CD14-positive monocyte (primary cell): Measurements from ENCODE around the gene NMUR1. TPM values are rescaled to one million over a fixed set of nuclear protein-coding genes. Genes with fewer than 3 reads are reported as not detected.
A peak's percentile ranks its signal among the peaks of the same experiment; 100 is the strongest.
"Not testable (repeated sequence)": the region's sequence is repeated elsewhere in the genome, so short reads cannot be mapped to it uniquely, and the experiment has no call there.

ENCODE experiments used
- DNase-seq, 3 donors: peaks; one replicate each; pipeline ENCODE4 v3.0.0-alpha.2; 2011 to 2022
- H2AFZ ChIP-seq: 2 replicates; pipeline ENCODE4 v1.6.0; 2012; ENCODE audit warnings: mild to moderate bottlenecking, low read depth, low read length, inconsistent platforms; ENCODE audit not compliant: insufficient read depth, poor library complexity, severe bottlenecking
- H3K27ac ChIP-seq, 2 donors: 1 replicate in 1 of 2; 2 replicates in 1 of 2; pipeline ENCODE4 v1.5.1; 2012 to 2013; ENCODE audit warnings: low read length in 2 of 2, control low read depth in 1 of 2, inconsistent platforms in 1 of 2, low read depth in 1 of 2, mild to moderate bottlenecking in 1 of 2
- H3K27me3 ChIP-seq, 2 donors: one replicate each; pipeline versions ENCODE4 v1.6.0 to v1.6.1; 2011 to 2013; ENCODE audit warnings: low read length in 2 of 2; ENCODE audit not compliant: control insufficient read depth in 2 of 2, insufficient read depth in 2 of 2
- H3K36me3 ChIP-seq, 2 donors: replicated peaks in 1 of 2; 1 replicate in 1 of 2; 2 replicates in 1 of 2; pipeline versions ENCODE4 v1.5.1 to v1.6.1; 2012 to 2013; ENCODE audit warnings: low read length in 2 of 2, control low read depth in 1 of 2, inconsistent platforms in 1 of 2, mild to moderate bottlenecking in 1 of 2; ENCODE audit not compliant: insufficient read depth in 2 of 2, control insufficient read depth in 1 of 2
- H3K4me1 ChIP-seq, 2 donors: 1 replicate in 1 of 2; 2 replicates in 1 of 2; pipeline versions ENCODE4 v1.5.1 to v1.6.1; 2012 to 2013; ENCODE audit warnings: low read length in 2 of 2, control low read depth in 1 of 2, inconsistent platforms in 1 of 2, mild to moderate bottlenecking in 1 of 2, moderate library complexity in 1 of 2; ENCODE audit not compliant: insufficient read depth in 2 of 2, control insufficient read depth in 1 of 2
- H3K4me2 ChIP-seq: replicated peaks from 2 replicates; pipeline ENCODE3; 2012; ENCODE audit warnings: low read length, moderate library complexity, mild to moderate bottlenecking; ENCODE audit not compliant: poor library complexity, severe bottlenecking; ENCODE audit errors: extremely low read depth
- H3K4me3 ChIP-seq, 3 experiments: fragments of 200-600 bp in 1 of 3; sonication (generic) in 1 of 3; replicated peaks in 1 of 3; 1 replicate in 2 of 3; 2 replicates in 1 of 3; pipeline ENCODE4 v1.5.1; 2011 to 2013; ENCODE audit warnings: low read length in 3 of 3, mild to moderate bottlenecking in 3 of 3, control low read depth in 2 of 3, low read depth in 2 of 3, inconsistent platforms in 1 of 3, moderate library complexity in 1 of 3
- H3K79me2 ChIP-seq: 2 replicates; pipeline ENCODE4 v1.6.0; 2012; ENCODE audit warnings: mild to moderate bottlenecking, control low read depth, inconsistent platforms, low read length, moderate library complexity; ENCODE audit not compliant: insufficient read depth
- H3K9ac ChIP-seq: 2 replicates; pipeline ENCODE4 v1.6.0; 2017; ENCODE audit warnings: low read length, mild to moderate bottlenecking; ENCODE audit not compliant: insufficient read depth, poor library complexity, severe bottlenecking
- H3K9me3 ChIP-seq, 2 donors: replicated peaks in 1 of 2; 1 replicate in 1 of 2; 2 replicates in 1 of 2; pipeline versions ENCODE4 v1.5.1 to v1.6.1; 2012 to 2013; ENCODE audit warnings: low read length in 2 of 2, control low read depth in 1 of 2; ENCODE audit not compliant: control insufficient read depth in 1 of 2, insufficient read depth in 1 of 2
- H4K20me1 ChIP-seq: 2 replicates; pipeline ENCODE4 v1.6.0; 2012; ENCODE audit warnings: mild to moderate bottlenecking, low read length, control low read depth, moderate library complexity; ENCODE audit not compliant: insufficient read depth
- H3K27ac Mint-ChIP-seq, 7 donors: one replicate each; pipeline ENCODE4 v1.8.0; 2020; ENCODE audit warnings: mild to moderate bottlenecking in 7 of 7, mixed read lengths in 7 of 7, moderate library complexity in 6 of 7, inconsistent platforms in 2 of 7
- H3K27me3 Mint-ChIP-seq, 3 donors: one replicate each; pipeline ENCODE4 v1.8.0; 2021 to 2022; ENCODE audit warnings: low read depth in 3 of 3, mild to moderate bottlenecking in 3 of 3, mixed read lengths in 3 of 3, moderate library complexity in 3 of 3, inconsistent platforms in 1 of 3
- H3K36me3 Mint-ChIP-seq, 2 donors: one replicate each; pipeline ENCODE4 v1.8.0; 2020; ENCODE audit warnings: mixed read lengths in 2 of 2, inconsistent platforms in 1 of 2, mild to moderate bottlenecking in 1 of 2
- H3K4me1 Mint-ChIP-seq: one replicate; pipeline ENCODE4 v1.8.0; 2020; ENCODE audit warnings: mild to moderate bottlenecking, mixed read lengths
- H3K4me3 Mint-ChIP-seq, 2 donors: one replicate each; pipeline ENCODE4 v1.8.0; 2020; ENCODE audit warnings: mild to moderate bottlenecking in 2 of 2, mixed read lengths in 2 of 2, moderate library complexity in 1 of 2
- H3K9me3 Mint-ChIP-seq, 7 donors: one replicate each; pipeline ENCODE4 v1.8.0; 2020 to 2022; ENCODE audit warnings: mixed read lengths in 7 of 7, mild to moderate bottlenecking in 6 of 7, moderate library complexity in 6 of 7, inconsistent platforms in 2 of 7
- WGBS: methylation state at CpG from one replicate; pipeline ENCODE4 v1.1.5; 2013; ENCODE audit warnings: missing lambda C conversion rate; ENCODE audit not compliant: insufficient coverage; 5-methylcytosine and 5-hydroxymethylcytosine counted together
- intact Hi-C, 2 donors: fragments of 100-400 bp; cut with micrococcal nuclease; formaldehyde crosslinking; loops; one replicate each; pipeline versions ENCODE4 v1.15.0 to v1.15.1; 2023
- polyA plus RNA-seq, 3 donors: library from polyadenylated mRNA; depleted of rRNA in 1 of 3; unstranded in 2 of 3; stranded (reverse) in 1 of 3; fragments of 300-500 nt in 2 of 3; fragments of >200 nt in 1 of 3; fragmentation: Illumina TruSeq in 2 of 3; gene quantifications; 1 replicate in 2 of 3; 2 replicates in 1 of 3; pipeline ENCODE4 v1.2.3, GENCODE V29; 2012 to 2021
- TF ChIP-seq, protein P1 (sequence below): fragments of 200-600 bp; IDR thresholded peaks from one replicate; pipeline ENCODE4 v1.8.0; 2022; ENCODE audit warnings: antibody characterized with exemption, mild to moderate bottlenecking

The NMUR1 gene
- polyA plus RNA-seq, 3 donors, result not detected

DNA sequence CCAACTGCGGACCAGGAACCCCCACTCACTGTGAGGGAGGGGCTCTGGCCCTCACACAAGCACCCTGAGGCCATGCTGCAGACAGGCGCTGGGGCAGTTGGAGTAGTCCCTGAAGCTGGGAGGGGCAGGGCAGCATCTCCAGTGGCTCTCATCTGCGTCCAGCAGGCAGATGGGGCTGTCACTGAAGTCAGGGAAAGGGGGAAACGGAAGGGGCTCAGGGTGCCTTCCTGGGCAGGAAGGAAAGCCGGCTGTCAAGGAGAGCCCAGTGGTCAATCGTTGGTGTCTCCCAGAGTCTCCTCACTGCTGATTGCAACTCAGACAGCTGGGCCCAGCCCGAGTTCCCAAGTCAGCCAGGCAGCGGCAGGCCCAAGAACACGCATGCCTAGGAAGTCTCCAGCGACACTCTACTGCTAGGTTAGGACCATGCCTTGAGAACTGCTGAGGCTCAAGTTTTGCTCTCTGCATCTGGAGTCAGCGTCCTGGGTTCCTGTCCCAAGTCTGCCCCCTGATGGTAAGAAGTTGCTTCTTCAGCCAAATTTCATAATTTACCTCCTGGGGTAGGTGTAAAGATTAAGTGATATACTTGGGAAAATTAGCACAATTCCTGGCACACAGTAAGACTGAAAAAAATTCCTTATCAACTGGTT lies 27.4 kb upstream of the NMUR1 start:
- Histone ChIP-seq H3K4me1 (peaks cover 24 to 30% of the 10 kb centered on the region in 2 donors), H3K27me3 (peaks cover 5 to 27% of the 10 kb centered on the region in 2 donors), H3K9ac (no peak overlapping the region), H3K4me3 (no peak overlapping the region), H3K4me2 (peak overlapping the region; percentile 6), H2AFZ (peak overlapping the region; percentile 38), H3K27ac (no peak overlapping the region), H3K9me3 (peaks cover 3 to 6% of the 10 kb centered on the region in 2 donors), H3K36me3 (no peaks in the 10 kb centered on the region), H4K20me1 (peaks cover 3% of the 10 kb centered on the region), H3K79me2 (no peaks in the 10 kb centered on the region)
- Mint-ChIP-seq H3K9me3 (peaks cover 7 to 14% (median 10%) of the 10 kb centered on the region in 7 donors), H3K36me3 (peaks cover 10 to 12% of the 10 kb centered on the region in 2 donors), H3K27me3 (peaks cover 33 to 49% (median 41%) of the 10 kb centered on the region in 3 donors), H3K4me3 (peak overlapping the region in 1 of 2 donors; percentile 65), H3K4me1 (peaks cover 32% of the 10 kb centered on the region), H3K27ac (peak overlapping the region in 1 of 7 donors; percentile 3)
- 0% methylated on average over 7 of the region's 11 CpGs for WGBS
- peak; percentile 76 to 82 (median 80) for DNase-seq
- intact Hi-C loops, result loop anchor here (2.0 kb wide), 1 partner anchor 29 kb away; no protein-coding TSS in a partner anchor
- TF ChIP-seq, protein P1, sequence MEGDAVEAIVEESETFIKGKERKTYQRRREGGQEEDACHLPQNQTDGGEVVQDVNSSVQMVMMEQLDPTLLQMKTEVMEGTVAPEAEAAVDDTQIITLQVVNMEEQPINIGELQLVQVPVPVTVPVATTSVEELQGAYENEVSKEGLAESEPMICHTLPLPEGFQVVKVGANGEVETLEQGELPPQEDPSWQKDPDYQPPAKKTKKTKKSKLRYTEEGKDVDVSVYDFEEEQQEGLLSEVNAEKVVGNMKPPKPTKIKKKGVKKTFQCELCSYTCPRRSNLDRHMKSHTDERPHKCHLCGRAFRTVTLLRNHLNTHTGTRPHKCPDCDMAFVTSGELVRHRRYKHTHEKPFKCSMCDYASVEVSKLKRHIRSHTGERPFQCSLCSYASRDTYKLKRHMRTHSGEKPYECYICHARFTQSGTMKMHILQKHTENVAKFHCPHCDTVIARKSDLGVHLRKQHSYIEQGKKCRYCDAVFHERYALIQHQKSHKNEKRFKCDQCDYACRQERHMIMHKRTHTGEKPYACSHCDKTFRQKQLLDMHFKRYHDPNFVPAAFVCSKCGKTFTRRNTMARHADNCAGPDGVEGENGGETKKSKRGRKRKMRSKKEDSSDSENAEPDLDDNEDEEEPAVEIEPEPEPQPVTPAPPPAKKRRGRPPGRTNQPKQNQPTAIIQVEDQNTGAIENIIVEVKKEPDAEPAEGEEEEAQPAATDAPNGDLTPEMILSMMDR, result peak; percentile 73

DNA sequence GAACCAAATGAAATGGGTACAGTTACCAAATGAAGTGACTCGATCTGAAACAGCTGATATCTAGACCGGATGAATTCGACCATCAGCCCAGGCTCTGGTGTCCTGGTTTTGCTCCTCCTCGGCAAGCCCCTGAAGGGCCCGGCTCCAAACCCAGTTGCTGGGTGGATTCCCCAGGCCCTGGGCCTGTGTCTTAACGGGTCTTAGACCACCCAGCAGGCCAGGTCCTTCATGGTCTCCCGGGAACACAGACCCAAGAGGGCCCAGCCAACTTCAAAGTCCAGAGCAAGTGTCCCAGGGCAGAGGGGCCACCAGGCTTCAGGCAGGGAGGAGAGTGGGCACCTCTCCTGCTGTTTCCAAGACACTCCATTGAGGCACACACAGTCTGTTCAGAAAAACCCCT lies 26.7 kb upstream of the NMUR1 start:
- no peak for DNase-seq
- Mint-ChIP-seq H3K4me1 (peaks cover 32% of the 10 kb centered on the region), H3K4me3 (peak overlapping the region in 1 of 2 donors; percentile 65), H3K27ac (peak overlapping the region in 1 of 7 donors; percentile 8), H3K27me3 (peaks cover 34 to 53% (median 41%) of the 10 kb centered on the region in 3 donors), H3K36me3 (peaks cover 11 to 13% of the 10 kb centered on the region in 2 donors), H3K9me3 (peaks cover 8 to 20% (median 16%) of the 10 kb centered on the region in 7 donors)
- peaks cover 6 to 31% of the 10 kb centered on the region in 2 donors for H3K27me3 ChIP-seq
- TF ChIP-seq, protein P1, result no peak
- no peak overlapping the region for H3K4me3 ChIP-seq
- peaks cover 24 to 30% of the 10 kb centered on the region in 2 donors for H3K4me1 ChIP-seq
- WGBS, result 91% methylated on average over 7 of the region's 7 CpGs
- H3K9ac ChIP-seq, result no peak overlapping the region
- H3K36me3 ChIP-seq, result no peaks in the 10 kb centered on the region
- no peaks in the 10 kb centered on the region for H3K79me2 ChIP-seq
- intact Hi-C loops, result loop anchor here in 1 of 2 donors (2.0 kb wide), 1 partner anchor 28 kb away; no protein-coding TSS in a partner anchor
- no peak overlapping the region for H3K27ac ChIP-seq
- H2AFZ ChIP-seq, result no peak overlapping the region
- peaks cover 3% of the 10 kb centered on the region for H4K20me1 ChIP-seq
- no peak overlapping the region for H3K4me2 ChIP-seq
- H3K9me3 ChIP-seq, result peaks cover 8 to 11% of the 10 kb centered on the region in 2 donors

DNA sequence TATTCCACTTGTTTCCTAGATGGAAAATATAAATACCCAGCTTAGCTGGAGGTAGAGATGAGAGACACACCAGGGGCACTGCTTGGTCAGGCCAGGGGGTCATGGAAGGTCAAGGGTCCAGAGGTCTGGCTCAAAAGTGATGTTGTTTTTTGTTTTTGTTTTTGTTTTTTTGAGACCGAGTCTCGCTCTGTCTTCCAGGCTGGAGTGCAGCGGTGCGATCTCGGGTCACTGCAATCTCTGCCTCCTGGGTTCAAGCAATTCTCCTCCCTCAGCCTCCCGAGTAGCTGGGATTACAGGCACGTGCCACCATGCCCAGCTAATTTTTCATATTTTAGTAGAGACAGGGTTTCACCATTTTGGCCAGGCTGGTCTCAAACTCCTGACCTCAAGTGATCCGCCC lies 26.3 kb upstream of the NMUR1 start:
- not testable (repeated sequence) for H3K27ac ChIP-seq, H3K4me3 ChIP-seq, DNase-seq, H3K36me3 ChIP-seq, H3K9ac ChIP-seq, H3K79me2 ChIP-seq, H4K20me1 ChIP-seq, H2AFZ ChIP-seq, H3K4me2 ChIP-seq
- peak overlapping the region in 2 of 7 donors; percentile 8 to 35 for H3K27ac Mint-ChIP-seq
- H3K4me3 Mint-ChIP-seq, result peak overlapping the region in 1 of 2 donors; percentile 35
- intact Hi-C loops, result loop anchor here in 1 of 2 donors (2.0 kb wide), 1 partner anchor 28 kb away; no protein-coding TSS in a partner anchor
- H3K36me3 Mint-ChIP-seq, result peaks cover 11 to 13% of the 10 kb centered on the region in 2 donors
- peaks cover 8 to 21% (median 18%) of the 10 kb centered on the region in 7 donors for H3K9me3 Mint-ChIP-seq
- Histone ChIP-seq H3K9me3 (peaks cover 10 to 11% of the 10 kb centered on the region in 2 donors), H3K4me1 (peaks cover 24 to 30% of the 10 kb centered on the region in 2 donors), H3K27me3 (peaks cover 6 to 31% of the 10 kb centered on the region in 2 donors)
- 100% methylated on average over 2 of the region's 8 CpGs for WGBS
- peaks cover 32% of the 10 kb centered on the region for H3K4me1 Mint-ChIP-seq
- peaks cover 34 to 57% (median 46%) of the 10 kb centered on the region in 3 donors for H3K27me3 Mint-ChIP-seq
